ENCODE data around the gene RAMP1. TPM values are rescaled to one million over a fixed set of nuclear protein-coding genes. Genes with fewer than 3 reads are reported as not detected.

Gene RAMP1
- total and polyA plus RNA-seq, 2 donors from 2014 or later, result 8.8 to 17.3 TPM

GRCh38 chr2:237876951-237877491 is 17.6 kb downstream of the RAMP1 start:
- H3K27me3 ChIP-seq (ENCODE audit: control insufficient read depth, insufficient read depth, low read length), result no peaks in the 10 kb centered on the region
- no peak overlapping the region for H3K4me3 ChIP-seq (ENCODE audit: low read length in 3 of 3)
- H3K9me3 ChIP-seq (ENCODE audit: control insufficient read depth in 2 of 3, insufficient read depth in 1 of 3, low read length in 3 of 3), result no peaks in the 10 kb centered on the region
- intact Hi-C loops (cut with DNase I), result no loop called here
- no peak overlapping the region for H3K27ac ChIP-seq (ENCODE audit: low read depth in 2 of 2, low read length in 2 of 2)
- DNase-seq (peak in 1 of 5 donors; percentile 71), FAIRE-seq (no peak)
- H3K9ac ChIP-seq (ENCODE audit: low read length in 3 of 3), result no peak overlapping the region
- no peaks in the 10 kb centered on the region for H3K36me3 ChIP-seq (ENCODE audit: control insufficient read depth in 2 of 3, insufficient read depth in 3 of 3, low read length in 3 of 3)
- TF ChIP-seq CTCF (IDR thresholded peaks at IDR 0.05; ENCODE audit: borderline replicate concordance, extremely low read depth, insufficient read depth), result no peak
- no peaks in the 10 kb centered on the region for H3K4me1 ChIP-seq (ENCODE audit: control insufficient read depth in 2 of 3, insufficient read depth in 2 of 3, low read depth in 1 of 3, low read length in 3 of 3)

GRCh38 chr2:237877576-237878307 is 18.3 kb downstream of the RAMP1 start:
- TF ChIP-seq CTCF (IDR thresholded peaks at IDR 0.05; ENCODE audit: borderline replicate concordance, extremely low read depth, insufficient read depth), result no peak
- Histone ChIP-seq H3K4me1 (ENCODE audit: control insufficient read depth in 2 of 3, insufficient read depth in 2 of 3, low read depth in 1 of 3, low read length in 3 of 3) (no peaks in the 10 kb centered on the region), H3K36me3 (ENCODE audit: control insufficient read depth in 2 of 3, insufficient read depth in 3 of 3, low read length in 3 of 3) (no peaks in the 10 kb centered on the region), H3K4me3 (ENCODE audit: low read length in 3 of 3) (no peak overlapping the region), H3K9me3 (ENCODE audit: control insufficient read depth in 2 of 3, insufficient read depth in 1 of 3, low read length in 3 of 3) (no peaks in the 10 kb centered on the region), H3K27ac (ENCODE audit: low read depth in 2 of 2, low read length in 2 of 2) (no peak overlapping the region), H3K27me3 (ENCODE audit: control insufficient read depth, insufficient read depth, low read length) (no peaks in the 10 kb centered on the region), H3K9ac (ENCODE audit: low read length in 3 of 3) (no peak overlapping the region)
- DNase-seq, result peak in 1 of 5 donors; percentile 42
- no peak for FAIRE-seq
- intact Hi-C loops (cut with DNase I), result no loop called here

- no peaks in the 10 kb centered on the region for H3K27me3 ChIP-seq (ENCODE audit: control insufficient read depth, insufficient read depth, low read length)
- H3K9me3 ChIP-seq (ENCODE audit: control insufficient read depth in 2 of 3, insufficient read depth in 1 of 3, low read length in 3 of 3), result no peaks in the 10 kb centered on the region
- TF ChIP-seq CTCF (IDR thresholded peaks at IDR 0.05; ENCODE audit: borderline replicate concordance, extremely low read depth, insufficient read depth), result no peak
- no peak overlapping the region for H3K9ac ChIP-seq (ENCODE audit: low read length in 3 of 3)
- no peak overlapping the region for H3K4me3 ChIP-seq (ENCODE audit: low read length in 3 of 3)
- DNase-seq, result peak in 2 of 5 donors; percentile 21 to 33
- no peaks in the 10 kb centered on the region for H3K36me3 ChIP-seq (ENCODE audit: control insufficient read depth in 2 of 3, insufficient read depth in 3 of 3, low read length in 3 of 3)
- FAIRE-seq, result no peak
- intact Hi-C loops (cut with DNase I), result no loop called here
- H3K4me1 ChIP-seq (ENCODE audit: control insufficient read depth in 2 of 3, insufficient read depth in 2 of 3, low read depth in 1 of 3, low read length in 3 of 3), result no peaks in the 10 kb centered on the region
- H3K27ac ChIP-seq (ENCODE audit: low read depth in 2 of 2, low read length in 2 of 2), result no peak overlapping the region
These were observed 19.1 kb downstream of the RAMP1 start for GRCh38 chr2:237878321-237879057.

All from kidney (tissue), 14 donors.